Stimulated activated CD8-positive, alpha-beta memory T cell treated with anti-CD3 and anti-CD28 coated beads, Interleukin-12 subunit alpha, Interleukin-12 subunit beta, amount 100 ng/mL, for 4 hours (primary cell): Measurements from ENCODE around the gene RMC1.
"Not testable (repeated sequence)": the region's sequence is repeated elsewhere in the genome, so short reads cannot be mapped to it uniquely, and the experiment has no call there.

Experiments used
- DNase-seq: peaks from one replicate; pipeline ENCODE4 v3.0.0-alpha.2; 2020; ENCODE audit warnings: low read depth

Gene RMC1

GRCh38 chr18:23498117-23498516 lies 5.2 kb upstream of the RMC1 start:
- no peak for DNase-seq

- peak; percentile 32 for DNase-seq
Observed at GRCh38 chr18:23498877-23499276, 4.4 kb upstream of the RMC1 start.

GRCh38 chr18:23499291-23499781 lies 4.0 kb upstream of the RMC1 start:
- no peak for DNase-seq

- no peak for DNase-seq
Observed at GRCh38 chr18:23501626-23502025, 1.7 kb upstream of the RMC1 start.

- no peak for DNase-seq
Observed at GRCh38 chr18:23502516-23503037, 734 bp upstream of the RMC1 start.

GRCh38 chr18:23503963-23504344 lies 643 bp downstream of the RMC1 start:
- DNase-seq: no peak

GRCh38 chr18:23504720-23505119 lies 1.4 kb downstream of the RMC1 start:
- no peak for DNase-seq

GRCh38 chr18:23506393-23506792 lies 3.1 kb downstream of the RMC1 start:
- DNase-seq: no peak

GRCh38 chr18:23510923-23511322 lies 7.6 kb downstream of the RMC1 start:
- not testable (repeated sequence) for DNase-seq

- DNase-seq: not testable (repeated sequence)
Observed at GRCh38 chr18:23512216-23512615, 8.9 kb downstream of the RMC1 start.

- DNase-seq: no peak
Observed at GRCh38 chr18:23512641-23513040, 9.3 kb downstream of the RMC1 start.

- DNase-seq: peak; percentile 36
Observed at GRCh38 chr18:23515911-23516546, 12.7 kb downstream of the RMC1 start.

GRCh38 chr18:23519734-23520133 lies 16.4 kb downstream of the RMC1 start:
- no peak for DNase-seq

- no peak for DNase-seq
Observed at GRCh38 chr18:23521271-23521670, 18.0 kb downstream of the RMC1 start.

- no peak for DNase-seq
Observed at GRCh38 chr18:23521907-23522306, 18.6 kb downstream of the RMC1 start.

GRCh38 chr18:23523429-23524212 lies 20.3 kb downstream of the RMC1 start:
- no peak for DNase-seq

GRCh38 chr18:23524213-23524707 lies 20.9 kb downstream of the RMC1 start:
- DNase-seq: no peak

GRCh38 chr18:23526501-23527063 lies 23.3 kb downstream of the RMC1 start:
- DNase-seq: no peak

GRCh38 chr18:23528580-23529472 lies 25.5 kb downstream of the RMC1 start:
- no peak for DNase-seq

GRCh38 chr18:23529604-23530003 lies 26.3 kb downstream of the RMC1 start:
- DNase-seq: no peak

- no peak for DNase-seq
Observed at GRCh38 chr18:23530195-23530594, 26.9 kb downstream of the RMC1 start.

GRCh38 chr18:23531912-23532311 lies 28.6 kb downstream of the RMC1 start:
- no peak for DNase-seq
